D721Med (cell line): ENCODE data around the gene PTTG2.
"Not testable (repeated sequence)": the region's sequence is repeated elsewhere in the genome, so short reads cannot be mapped to it uniquely, and the experiment has no call there.

Source experiments
- DNase-seq: peaks from one replicate; pipeline ENCODE4 v3.0.0; 2011; ENCODE audit warnings: low spot score; ENCODE audit not compliant: insufficient read length
- FAIRE-seq: peaks from 2 replicates; lab custom pipeline; 2011; peaks lifted over from hg19 to GRCh38; lab: Jason Lieb, UNC
- TF ChIP-seq, protein P1 (sequence below): IDR thresholded peaks from 2 replicates; pipeline ENCODE4 v1.5.1; 2012; ENCODE audit warnings: mild to moderate bottlenecking, control low read depth; ENCODE audit not compliant: insufficient read depth; ENCODE audit errors: missing control alignments

The PTTG2 gene

DNA sequence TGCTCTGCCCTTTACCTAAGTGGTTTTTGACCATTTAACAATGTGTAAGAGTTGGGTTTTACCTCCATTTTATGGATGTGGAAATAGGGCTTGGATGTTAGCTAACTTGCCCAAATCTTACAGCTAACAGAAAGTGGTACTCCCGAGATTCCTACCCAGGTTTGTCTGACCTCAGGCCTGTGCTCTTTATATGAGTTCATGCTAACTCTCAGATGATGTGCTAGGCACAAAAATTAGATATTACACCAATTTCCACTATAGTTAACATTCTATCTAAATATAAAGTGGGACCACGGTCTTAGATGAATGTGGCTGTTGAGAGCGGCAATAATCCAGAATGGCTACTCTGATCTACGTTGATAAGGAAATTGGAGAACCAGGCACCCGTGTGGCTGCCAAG, at the start of gene PTTG2:
Gene PTTG2 (plus strand): TSS at position 301 of the 400 bp plus-strand sequence. CDS start 37 bp downstream, at position 338.
- DNase-seq (no peak), FAIRE-seq (no peak)
- TF ChIP-seq, protein P1, sequence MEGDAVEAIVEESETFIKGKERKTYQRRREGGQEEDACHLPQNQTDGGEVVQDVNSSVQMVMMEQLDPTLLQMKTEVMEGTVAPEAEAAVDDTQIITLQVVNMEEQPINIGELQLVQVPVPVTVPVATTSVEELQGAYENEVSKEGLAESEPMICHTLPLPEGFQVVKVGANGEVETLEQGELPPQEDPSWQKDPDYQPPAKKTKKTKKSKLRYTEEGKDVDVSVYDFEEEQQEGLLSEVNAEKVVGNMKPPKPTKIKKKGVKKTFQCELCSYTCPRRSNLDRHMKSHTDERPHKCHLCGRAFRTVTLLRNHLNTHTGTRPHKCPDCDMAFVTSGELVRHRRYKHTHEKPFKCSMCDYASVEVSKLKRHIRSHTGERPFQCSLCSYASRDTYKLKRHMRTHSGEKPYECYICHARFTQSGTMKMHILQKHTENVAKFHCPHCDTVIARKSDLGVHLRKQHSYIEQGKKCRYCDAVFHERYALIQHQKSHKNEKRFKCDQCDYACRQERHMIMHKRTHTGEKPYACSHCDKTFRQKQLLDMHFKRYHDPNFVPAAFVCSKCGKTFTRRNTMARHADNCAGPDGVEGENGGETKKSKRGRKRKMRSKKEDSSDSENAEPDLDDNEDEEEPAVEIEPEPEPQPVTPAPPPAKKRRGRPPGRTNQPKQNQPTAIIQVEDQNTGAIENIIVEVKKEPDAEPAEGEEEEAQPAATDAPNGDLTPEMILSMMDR = no peak

DNA sequence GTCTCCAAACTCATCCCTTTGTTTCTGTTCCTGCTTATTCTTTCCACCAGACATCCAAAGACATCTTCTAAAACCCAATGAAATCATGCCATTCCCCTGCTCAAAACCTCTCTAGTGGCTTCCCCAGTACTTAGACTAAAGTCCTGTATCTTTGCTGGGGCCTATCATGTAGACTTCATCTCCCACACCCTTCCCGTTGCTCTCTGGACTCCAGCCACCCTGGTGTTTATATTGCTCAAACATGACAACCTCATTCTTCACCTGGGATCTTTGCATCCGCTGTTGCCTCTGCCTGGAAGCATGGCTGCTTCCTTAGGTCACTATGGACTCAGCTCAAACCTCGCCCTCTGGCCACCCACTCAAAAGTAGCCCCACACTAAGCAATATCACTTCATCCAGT, 45.7 kb upstream of the PTTG2 start:
- FAIRE-seq = no peak
- TF ChIP-seq, protein P1 = no peak
- DNase-seq = no peak

DNA sequence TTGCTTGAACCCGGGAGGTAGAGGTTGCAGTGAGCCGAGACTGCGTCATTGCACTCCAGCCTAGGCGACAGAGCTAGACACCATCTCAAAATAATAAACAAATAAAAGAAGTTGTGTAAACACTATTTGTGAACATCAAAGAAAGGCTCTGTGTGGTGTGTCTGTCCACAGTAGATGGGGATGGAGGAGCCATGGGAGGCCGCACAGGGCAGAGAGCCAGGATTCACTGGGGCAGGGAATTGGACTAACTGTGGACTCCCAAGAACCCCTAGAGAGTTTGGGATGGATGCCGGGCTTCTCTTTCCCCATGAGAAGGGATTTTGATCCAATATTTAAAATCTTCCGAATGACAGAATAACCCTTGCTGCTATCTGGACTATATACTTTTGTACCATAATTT, 42.8 kb upstream of the PTTG2 start:
- no peak for FAIRE-seq
- DNase-seq = no peak
- TF ChIP-seq, protein P1 = no peak

DNA sequence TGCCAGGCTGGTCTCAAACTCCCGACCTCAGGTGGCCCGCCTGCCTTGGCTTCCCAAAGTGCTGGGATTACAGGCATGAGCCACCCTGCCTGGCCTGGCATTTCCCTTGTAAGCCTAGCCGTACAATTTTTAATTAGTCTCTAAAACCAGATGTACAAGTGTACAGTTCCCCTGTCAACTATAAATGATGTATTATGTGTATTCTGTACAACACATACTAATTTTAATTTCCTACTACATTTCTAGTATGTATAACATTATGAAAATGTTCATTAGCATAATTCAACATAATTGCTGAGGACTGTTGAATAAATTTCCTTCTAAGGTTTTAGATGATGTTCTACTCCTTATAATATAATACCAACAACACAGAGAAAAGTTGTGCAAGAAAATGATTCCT, 41.5 kb upstream of the PTTG2 start:
- TF ChIP-seq, protein P1 = no peak
- FAIRE-seq = no peak
- no peak for DNase-seq

DNA sequence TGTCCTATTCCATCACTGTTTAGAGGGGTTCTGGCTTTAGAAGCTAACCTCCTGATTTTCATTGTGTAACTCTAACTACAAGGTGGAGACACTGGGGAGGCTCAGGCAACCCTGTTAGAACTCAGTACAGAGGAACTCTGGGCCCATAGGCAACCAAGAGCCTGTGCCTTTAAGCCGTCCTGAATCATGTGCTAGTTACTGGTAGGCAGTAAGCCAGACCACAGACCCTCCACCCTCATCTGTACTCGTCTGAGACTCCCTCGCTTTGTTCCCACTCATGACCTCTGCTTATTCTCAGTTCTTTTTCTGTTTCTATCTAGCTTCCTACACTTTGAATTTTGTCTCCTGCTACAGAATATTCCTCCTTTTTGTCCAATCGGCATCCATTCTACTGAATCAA, 37.9 kb upstream of the PTTG2 start:
- FAIRE-seq = no peak
- TF ChIP-seq, protein P1 = no peak
- DNase-seq = no peak

DNA sequence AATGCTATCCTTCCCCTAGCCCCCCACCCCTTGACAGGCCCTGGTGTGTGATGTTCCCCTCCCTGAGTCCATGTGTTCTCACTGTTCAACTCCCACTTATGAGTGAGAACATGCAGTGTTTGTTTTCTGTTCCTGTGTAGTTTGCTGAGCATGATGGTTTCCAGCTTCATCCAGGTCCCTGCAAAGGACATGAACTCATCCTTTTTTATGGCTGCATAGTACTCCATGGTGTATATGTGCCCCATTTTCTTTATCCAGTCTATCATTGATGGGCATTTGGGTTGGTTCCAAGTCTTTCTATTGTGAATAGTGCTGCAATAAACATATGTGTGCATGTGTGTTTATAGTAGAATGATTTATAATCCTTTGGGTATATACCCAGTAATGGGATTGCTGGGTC, 37.1 kb upstream of the PTTG2 start:
- not testable (repeated sequence) for DNase-seq, FAIRE-seq

DNA sequence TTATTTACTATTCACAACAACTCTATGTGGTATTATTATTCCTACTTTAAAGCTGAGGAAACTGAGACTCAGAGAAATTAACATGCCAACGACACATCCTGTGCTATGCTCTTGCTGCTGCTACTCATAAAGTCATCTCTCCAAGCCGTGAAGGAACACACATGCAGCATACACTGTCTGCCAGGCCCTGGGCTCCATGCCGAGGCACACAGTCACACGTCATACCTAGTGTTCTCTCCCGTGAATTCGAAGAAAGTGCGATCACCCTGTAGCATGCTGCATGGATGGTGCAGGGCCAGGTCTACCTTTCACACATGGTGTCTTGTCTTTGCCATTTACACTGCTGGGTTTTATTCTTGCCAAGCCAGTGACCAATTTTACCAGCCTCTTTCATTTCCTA, 35.3 kb upstream of the PTTG2 start:
- no peak for FAIRE-seq
- TF ChIP-seq, protein P1 = no peak
- no peak for DNase-seq

DNA sequence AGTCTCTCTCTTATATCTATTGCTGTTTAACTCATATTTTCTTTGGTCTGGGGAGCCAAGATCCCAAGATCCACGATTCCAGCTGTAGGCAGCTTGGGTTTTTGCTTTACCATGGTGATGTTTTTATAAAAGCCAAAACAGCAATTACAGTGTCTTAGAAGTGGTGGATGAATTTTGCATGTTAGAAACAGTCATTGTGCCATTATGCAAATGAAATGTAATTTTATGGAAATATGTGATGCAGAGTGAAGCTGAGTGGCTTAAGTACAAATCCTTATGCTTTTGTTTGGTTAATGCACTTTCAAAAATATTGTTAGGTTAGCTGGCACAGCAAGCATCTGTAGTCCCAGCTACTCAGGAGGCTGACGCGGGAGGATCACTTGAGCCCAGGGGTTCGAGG, 32.8 kb upstream of the PTTG2 start:
- FAIRE-seq (no peak), DNase-seq (no peak)
- TF ChIP-seq, protein P1 = no peak
